Spleen (tissue), 7 donors: ENCODE measurements around the gene HGS.

Source experiments
- CTCF ChIP-seq, 11 experiments: fragments of 200-600 bp in 7 of 11; fragments of 450-650 bp in 4 of 11; sonication (generic) in 4 of 11; IDR thresholded peaks in 8 of 11; conservative IDR thresholded peaks in 3 of 11; 1 replicate in 7 of 11; 2 replicates in 4 of 11; pipeline versions ENCODE4 v1.4.0 to v1.8.0; 2016 to 2021; ENCODE audit warnings: antibody characterized with exemption in 11 of 11, inconsistent platforms in 4 of 11, mild to moderate bottlenecking in 1 of 11
- POLR2A ChIP-seq, 3 donors: fragments of 450-650 bp; IDR thresholded peaks; one replicate each; pipeline ENCODE4 v1.5.1; 2017; ENCODE audit warnings: antibody characterized with exemption in 3 of 3, mild to moderate bottlenecking in 1 of 3
- donor health status: DM: no; HTN: no; CAD: no; lungs with moderate emphysema.
- donor health status: DM: no; HTN: no; CAD: no.
- donor health status: DM: no; HTN: no; CAD: no.

GRCh38 chr17:81741594-81742452 lies 58.0 kb downstream of the HGS start:
- TF ChIP-seq CTCF (IDR thresholded peaks at IDR 0.05 in 8 of 11, conservative IDR thresholded peaks at IDR 0.05 in 3 of 11) (no peak), POLR2A (IDR thresholded peaks at IDR 0.05) (no peak)
